Smooth muscle cell of the brain vasculature (primary cell): ENCODE measurements around the gene C8G.

Experiments used
- DNase-seq: peaks from one replicate; pipeline ENCODE4 v3.0.0-alpha.2; 2012; ENCODE audit warnings: low read depth, low spot score

Gene C8G

GRCh38 chr9:136953771-136954269, 8.8 kb downstream of the C8G start:
- no peak for DNase-seq

DNA sequence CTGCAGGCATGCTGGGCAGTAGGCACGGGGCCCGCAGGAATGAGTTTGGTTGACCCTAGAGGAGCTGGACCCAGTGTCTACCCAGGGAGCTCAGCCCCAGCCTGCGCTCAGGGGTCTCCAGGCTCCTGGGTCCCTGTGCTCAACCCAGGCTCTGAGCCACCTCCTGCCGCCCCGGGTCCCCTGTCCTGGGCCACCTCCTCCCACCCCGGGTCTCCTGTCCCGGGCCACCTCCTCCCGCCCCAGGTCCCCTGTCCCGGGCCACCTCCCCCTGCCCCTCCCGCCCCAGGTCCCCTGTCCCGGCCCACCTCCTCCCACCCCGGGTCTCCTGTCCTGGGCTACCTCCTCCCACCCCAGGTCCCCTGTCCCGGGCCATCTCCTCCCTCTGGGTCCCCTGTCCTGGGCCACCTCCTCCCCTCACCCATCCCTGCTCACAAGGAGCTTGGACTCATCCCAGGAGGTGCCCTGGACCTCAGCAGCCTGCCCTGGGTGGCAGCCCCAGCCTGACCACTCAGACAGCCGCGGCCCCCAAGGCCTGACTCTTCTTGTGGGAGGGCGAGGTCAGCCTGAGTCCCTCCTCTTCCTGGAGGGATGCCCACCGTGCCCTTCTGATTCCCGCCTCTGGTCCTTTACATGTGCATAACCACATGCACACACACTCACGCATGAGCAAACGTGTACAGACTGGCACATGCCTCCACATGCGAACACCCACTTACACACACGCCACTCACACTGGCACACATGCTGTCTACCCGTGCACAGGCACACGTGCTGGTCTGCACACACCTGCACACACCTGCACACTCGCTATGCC, 9.4 kb downstream of the C8G start:
- no peak for DNase-seq

DNA sequence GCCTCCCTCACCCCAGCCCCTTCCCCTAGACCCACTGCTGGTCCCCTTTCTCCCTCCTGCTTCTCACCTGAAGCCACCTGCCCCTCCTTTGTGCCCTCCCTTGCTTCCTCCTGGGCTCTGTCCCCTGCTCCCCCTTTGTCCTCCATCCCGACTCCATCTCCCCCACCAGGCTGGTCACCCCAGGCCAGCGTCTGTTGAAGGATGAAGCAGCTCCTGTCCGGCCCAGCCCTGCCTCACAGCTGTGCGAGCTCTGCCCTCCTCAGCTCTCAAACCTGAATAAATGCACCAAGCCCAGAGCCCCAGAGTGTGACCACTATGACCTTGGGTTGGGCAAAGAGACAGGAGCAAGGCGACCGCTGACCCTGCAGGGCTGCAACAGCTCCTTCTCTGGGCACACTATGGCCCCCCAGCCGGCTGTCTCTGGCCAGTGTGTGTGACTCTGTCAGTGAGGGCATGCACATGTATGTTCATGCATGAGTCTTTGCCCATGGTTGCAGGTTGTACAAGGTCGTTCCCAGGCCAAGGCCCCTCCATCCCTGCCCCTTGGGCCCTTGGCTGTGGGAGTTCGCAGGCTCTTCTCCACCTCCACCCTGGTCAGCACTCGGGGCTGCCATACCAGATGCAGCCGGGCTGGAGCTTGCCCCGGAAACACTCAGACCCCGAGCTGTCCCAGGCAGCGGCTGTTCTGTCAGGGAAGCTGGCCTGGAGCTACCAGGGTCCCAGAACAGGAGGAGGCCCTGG, 10.3 kb downstream of the C8G start:
- no peak for DNase-seq

GRCh38 chr9:136955943-136956335, 10.9 kb downstream of the C8G start:
- DNase-seq: no peak

- DNase-seq: no peak
These were observed 11.6 kb downstream of the C8G start for GRCh38 chr9:136956604-136957003.

- no peak for DNase-seq
These were observed 12.4 kb downstream of the C8G start for GRCh38 chr9:136957461-136957860.

- no peak for DNase-seq
These were observed 12.9 kb downstream of the C8G start for GRCh38 chr9:136957901-136958300.

DNA sequence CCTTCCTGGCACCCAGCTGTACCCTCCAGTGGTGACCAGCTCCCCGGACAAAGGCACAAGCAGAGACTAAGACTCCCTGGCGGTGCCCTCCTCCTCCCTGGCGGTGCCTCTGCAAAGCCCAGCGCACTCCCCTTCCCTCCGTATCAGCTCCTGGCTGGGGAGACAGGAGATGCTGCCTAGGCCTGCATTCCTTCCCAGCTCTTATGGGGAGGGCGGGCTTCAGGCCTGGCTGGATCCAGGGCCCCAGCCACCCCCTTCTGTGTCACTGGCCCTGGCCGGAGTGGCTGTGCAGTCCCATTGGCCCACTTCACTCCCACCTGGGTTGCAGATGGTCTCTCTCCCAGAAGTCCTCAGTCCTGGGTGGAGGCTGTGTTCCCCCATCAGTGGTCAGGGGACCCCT, 13.4 kb downstream of the C8G start:
- DNase-seq: no peak

- DNase-seq: no peak
These were observed 14.1 kb downstream of the C8G start for GRCh38 chr9:136958898-136959850.

DNA sequence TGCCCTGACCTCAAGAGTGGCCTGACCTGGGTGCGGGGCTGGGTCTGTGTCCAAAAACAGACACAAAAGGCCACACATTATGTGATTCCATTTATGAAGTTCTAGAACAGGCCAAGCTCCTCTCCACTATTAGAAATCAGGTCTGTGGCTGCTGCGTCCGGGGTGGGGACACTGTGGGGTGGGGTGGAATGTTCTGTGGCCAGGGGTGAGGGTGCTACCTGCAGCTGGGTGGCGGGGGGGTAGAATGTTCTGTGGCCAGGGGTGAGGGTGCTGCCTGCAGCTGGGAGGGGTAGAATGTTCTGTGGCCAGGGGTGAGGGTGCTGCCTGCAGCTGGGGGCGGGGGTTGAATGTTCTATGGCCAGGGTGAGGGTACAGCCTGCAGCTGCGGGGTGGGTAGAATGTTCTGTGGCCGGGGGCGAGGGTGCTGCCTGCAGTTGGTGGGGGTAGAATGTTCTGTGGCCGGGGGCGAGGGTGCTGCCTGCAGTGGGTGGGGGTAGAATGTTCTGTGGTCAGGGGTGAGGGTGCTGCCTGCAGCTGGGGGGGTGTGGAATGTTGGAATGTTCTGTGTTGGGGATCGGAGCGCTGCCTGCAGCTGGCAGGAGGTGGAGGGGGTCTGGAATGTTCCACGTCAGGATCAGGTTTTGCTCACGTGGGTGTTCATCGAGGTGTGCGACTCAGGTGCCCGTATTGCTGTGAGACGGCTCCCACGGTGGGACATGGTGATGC, 15.3 kb downstream of the C8G start:
- DNase-seq: no peak

- DNase-seq: no peak
These were observed 15.9 kb downstream of the C8G start for GRCh38 chr9:136960938-136961275.

DNA sequence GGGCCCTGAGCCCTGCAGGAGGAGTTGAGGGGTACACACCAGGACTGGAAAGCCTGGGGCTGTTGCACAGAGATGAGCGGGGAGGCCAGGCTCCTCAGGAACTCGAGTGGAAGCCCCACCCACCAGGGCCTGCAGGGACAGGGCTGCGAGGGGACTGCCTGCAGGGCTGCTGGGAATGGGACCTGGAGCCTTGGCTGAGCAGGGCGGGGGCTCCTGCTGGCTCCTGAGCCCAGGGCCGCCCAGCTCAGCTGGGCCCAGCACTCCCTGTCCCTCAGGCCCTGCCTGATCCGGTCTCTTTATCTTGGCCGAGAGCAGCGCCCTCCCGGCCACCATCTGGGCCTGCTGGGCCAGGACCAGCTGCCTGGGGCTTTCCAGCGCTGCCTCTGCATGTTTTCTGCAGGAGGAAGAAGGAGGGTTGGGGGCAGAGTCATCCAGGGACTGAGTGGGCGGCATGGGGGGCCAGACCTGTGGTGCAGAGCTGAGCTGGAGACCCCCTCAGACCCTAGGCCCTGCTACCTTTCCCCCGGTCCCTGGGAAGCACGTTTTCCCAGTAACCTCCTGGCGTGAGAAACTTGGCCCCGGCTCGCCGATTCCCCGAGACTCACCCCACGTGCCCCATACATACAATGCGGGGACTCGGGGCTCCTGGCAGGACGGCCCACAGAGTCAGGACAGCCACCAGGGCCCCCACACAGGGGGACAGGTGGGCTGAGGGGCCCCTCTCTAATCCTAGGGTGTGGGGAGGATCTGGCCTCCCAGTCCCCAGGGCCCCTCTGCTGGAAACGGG, 16.4 kb downstream of the C8G start:
- peak; percentile 55 for DNase-seq

- no peak for DNase-seq
These were observed 17.1 kb downstream of the C8G start for GRCh38 chr9:136962163-136962562.

- no peak for DNase-seq
These were observed 17.7 kb downstream of the C8G start for GRCh38 chr9:136962701-136963248.

DNA sequence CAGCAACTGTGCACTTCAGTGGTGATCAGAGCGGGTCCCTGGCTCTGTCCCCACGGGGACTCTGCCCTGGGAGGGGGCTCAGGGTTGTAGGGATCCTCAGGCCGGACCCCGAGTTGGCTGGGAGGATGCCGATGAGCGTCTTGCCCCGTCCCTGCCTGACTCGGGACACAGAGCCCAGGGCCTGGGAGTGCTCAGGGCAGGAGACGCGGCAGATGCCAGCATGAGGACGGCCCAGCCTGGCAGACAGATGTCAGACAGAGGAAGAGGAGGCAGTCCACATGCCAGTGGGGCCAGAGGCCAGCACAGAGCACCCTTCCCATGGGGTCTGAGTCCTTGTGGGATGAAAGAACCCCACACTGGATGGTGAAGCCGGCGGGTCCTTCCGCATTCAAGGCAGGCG, 18.3 kb downstream of the C8G start:
- no peak for DNase-seq

DNA sequence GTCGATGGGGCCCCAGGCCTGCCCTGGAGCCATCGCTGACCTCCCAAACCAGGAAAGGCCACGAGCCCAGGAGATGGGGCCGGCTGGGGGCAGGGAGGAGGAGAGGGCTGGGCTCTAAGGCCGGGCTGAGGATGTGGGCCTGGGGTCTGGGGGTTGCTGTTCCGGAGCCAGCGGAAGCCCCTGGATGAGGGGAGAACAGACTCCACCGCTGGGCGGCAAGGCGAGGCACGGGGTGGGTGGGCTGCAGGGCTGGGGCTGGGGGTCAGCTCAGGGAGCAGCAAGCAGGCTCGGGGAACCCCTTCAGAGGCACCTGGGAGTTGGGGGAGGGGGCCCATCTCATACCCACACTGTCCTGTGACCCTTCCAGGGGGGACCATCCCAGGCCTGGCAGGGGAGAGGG, 18.7 kb downstream of the C8G start:
- no peak for DNase-seq

DNA sequence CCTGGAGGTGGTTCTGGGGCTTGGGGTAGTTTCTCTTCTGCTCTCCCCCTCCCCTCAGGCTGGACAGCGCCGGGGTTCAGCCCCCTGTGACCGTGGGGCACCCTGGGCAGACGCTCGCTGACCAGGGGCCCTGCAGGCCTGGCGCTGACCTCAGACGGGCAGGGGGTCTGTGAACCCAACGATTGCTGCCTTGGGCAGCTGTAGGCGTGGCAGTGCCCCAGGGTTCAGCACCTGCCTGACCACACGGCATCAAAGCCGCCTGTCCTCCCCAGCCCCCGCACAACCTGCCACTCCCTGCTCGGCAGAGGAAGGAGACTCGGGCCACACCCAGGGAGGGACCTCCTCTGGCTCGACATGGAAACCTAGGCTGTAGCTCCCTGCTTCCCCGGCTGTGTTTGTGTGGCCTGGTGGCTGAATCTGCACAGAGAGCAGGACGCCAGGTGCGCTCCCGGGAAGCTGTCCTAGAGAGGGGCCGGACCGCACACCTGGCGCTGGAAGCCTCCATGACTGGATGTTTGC, 19.2 kb downstream of the C8G start:
- no peak for DNase-seq

- DNase-seq: no peak
These were observed 19.9 kb downstream of the C8G start for GRCh38 chr9:136964833-136965422.

DNA sequence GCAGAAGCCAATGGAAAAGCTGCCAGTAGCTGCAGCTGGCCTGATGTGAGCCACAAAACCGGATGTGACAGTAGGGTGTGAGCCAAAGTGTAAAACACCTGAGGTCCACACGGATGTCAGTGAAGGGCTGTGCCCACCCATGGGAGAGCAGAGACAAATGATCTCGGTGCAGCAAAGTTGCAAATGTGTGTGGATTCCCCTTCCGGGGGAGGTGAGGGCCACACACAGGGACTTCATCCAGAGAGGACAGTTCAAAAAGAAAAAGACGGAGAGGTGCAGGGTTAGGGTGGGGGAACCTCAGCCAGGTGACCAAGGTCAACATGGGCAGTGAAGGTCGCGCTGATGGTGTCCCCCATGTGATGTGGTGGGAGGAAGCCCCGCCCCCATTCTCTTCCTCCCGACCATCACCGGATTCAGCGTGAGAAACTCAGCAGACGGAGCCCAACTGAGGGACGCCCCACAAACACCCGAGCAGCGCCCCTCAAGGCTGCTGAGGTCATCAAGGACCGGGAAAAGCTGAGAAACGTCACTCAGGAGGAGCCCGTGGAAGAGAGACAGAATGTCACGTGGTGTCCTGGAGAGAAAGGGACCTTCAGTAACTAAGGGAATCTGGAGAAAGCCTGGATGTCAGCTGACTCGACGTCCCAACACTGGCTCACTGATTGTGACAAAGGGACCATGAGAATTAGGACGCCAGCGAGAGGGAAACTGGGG, 20.9 kb downstream of the C8G start:
- no peak for DNase-seq
